Activated T-cell treated with anti-CD3 and anti-CD28 coated beads, Interleukin-2, amount 50 U/mL, for 24 hours (primary cell): ENCODE results near the gene IDI2.
"Not testable (repeated sequence)": the region's sequence is repeated elsewhere in the genome, so short reads cannot be mapped to it uniquely, and the experiment has no call there.

Experiments used
- DNase-seq: peaks from one replicate; pipeline ENCODE4 v3.0.0-alpha.2; 2020
- H3K27ac Mint-ChIP-seq: 2 replicates; pipeline ENCODE4 v1.8.0; 2020; ENCODE audit warnings: mild to moderate bottlenecking, mixed read lengths
- H3K27me3 Mint-ChIP-seq: 2 replicates; pipeline ENCODE4 v1.8.0; 2020; ENCODE audit warnings: mixed read lengths
- H3K36me3 Mint-ChIP-seq: 2 replicates; pipeline ENCODE4 v1.8.0; 2020; ENCODE audit warnings: low read depth, mixed read lengths
- H3K4me1 Mint-ChIP-seq: 2 replicates; pipeline ENCODE4 v1.8.0; 2020; ENCODE audit warnings: low read depth, mixed read lengths
- H3K4me3 Mint-ChIP-seq: 2 replicates; pipeline ENCODE4 v1.8.0; 2020; ENCODE audit warnings: mild to moderate bottlenecking, moderate library complexity, mixed read lengths
- H3K9me3 Mint-ChIP-seq: 2 replicates; pipeline ENCODE4 v1.8.0; 2020; ENCODE audit warnings: mixed read lengths

The IDI2 gene

GRCh38 chr10:1036341-1036791 lies 10.7 kb upstream of the IDI2 start:
- H3K27ac Mint-ChIP-seq, result peak overlapping the region; percentile 88
- peaks cover 62% of the 10 kb centered on the region for H3K36me3 Mint-ChIP-seq
- no peaks in the 10 kb centered on the region for H3K9me3 Mint-ChIP-seq
- no peaks in the 10 kb centered on the region for H3K27me3 Mint-ChIP-seq
- no peak for DNase-seq
- H3K4me1 Mint-ChIP-seq, result peaks cover 17% of the 10 kb centered on the region
- H3K4me3 Mint-ChIP-seq, result no peak overlapping the region

- no peak for DNase-seq
- Mint-ChIP-seq H3K27ac (no peak overlapping the region), H3K27me3 (no peaks in the 10 kb centered on the region), H3K9me3 (no peaks in the 10 kb centered on the region), H3K36me3 (peaks cover 50% of the 10 kb centered on the region), H3K4me3 (no peak overlapping the region), H3K4me1 (peaks cover 17% of the 10 kb centered on the region)
Observed at GRCh38 chr10:1035201-1035600, 9.5 kb upstream of the IDI2 start.

GRCh38 chr10:1034758-1035157 lies 9.1 kb upstream of the IDI2 start:
- no peak overlapping the region for H3K27ac Mint-ChIP-seq
- H3K27me3 Mint-ChIP-seq, result no peaks in the 10 kb centered on the region
- H3K4me1 Mint-ChIP-seq, result peaks cover 17% of the 10 kb centered on the region
- DNase-seq, result no peak
- H3K36me3 Mint-ChIP-seq, result peaks cover 47% of the 10 kb centered on the region
- H3K9me3 Mint-ChIP-seq, result no peaks in the 10 kb centered on the region
- no peak overlapping the region for H3K4me3 Mint-ChIP-seq

- Mint-ChIP-seq H3K9me3 (no peaks in the 10 kb centered on the region), H3K4me1 (peaks cover 17% of the 10 kb centered on the region), H3K27me3 (no peaks in the 10 kb centered on the region), H3K36me3 (peaks cover 43% of the 10 kb centered on the region), H3K4me3 (no peak overlapping the region), H3K27ac (no peak overlapping the region)
- no peak for DNase-seq
Observed at GRCh38 chr10:1033601-1034000, 7.9 kb upstream of the IDI2 start.

- DNase-seq, result no peak
- H3K4me3 Mint-ChIP-seq, result no peak overlapping the region
- H3K36me3 Mint-ChIP-seq, result peaks cover 35% of the 10 kb centered on the region
- H3K27ac Mint-ChIP-seq, result no peak overlapping the region
- H3K27me3 Mint-ChIP-seq, result no peaks in the 10 kb centered on the region
- H3K4me1 Mint-ChIP-seq, result no peaks in the 10 kb centered on the region
- no peaks in the 10 kb centered on the region for H3K9me3 Mint-ChIP-seq
Observed at GRCh38 chr10:1029838-1030237, 4.2 kb upstream of the IDI2 start.

GRCh38 chr10:1026578-1026977 lies 919 bp upstream of the IDI2 start:
- Mint-ChIP-seq H3K27me3 (no peaks in the 10 kb centered on the region), H3K36me3 (peaks cover 45% of the 10 kb centered on the region), H3K27ac (no peak overlapping the region), H3K9me3 (no peaks in the 10 kb centered on the region), H3K4me3 (no peak overlapping the region), H3K4me1 (no peaks in the 10 kb centered on the region)
- no peak for DNase-seq

- Mint-ChIP-seq H3K27me3 (no peaks in the 10 kb centered on the region), H3K36me3 (peaks cover 70% of the 10 kb centered on the region)
Observed at GRCh38 chr10:1024103-1024502, 1.6 kb downstream of the IDI2 start.

GRCh38 chr10:1022413-1022812 lies 3.2 kb downstream of the IDI2 start:
- peaks cover 82% of the 10 kb centered on the region for H3K36me3 Mint-ChIP-seq
- H3K4me1 Mint-ChIP-seq, result no peaks in the 10 kb centered on the region
- no peaks in the 10 kb centered on the region for H3K9me3 Mint-ChIP-seq
- no peak overlapping the region for H3K4me3 Mint-ChIP-seq
- no peak overlapping the region for H3K27ac Mint-ChIP-seq
- H3K27me3 Mint-ChIP-seq, result no peaks in the 10 kb centered on the region
- DNase-seq, result no peak

More at GRCh38 chr10:1024103-1024502, 1.6 kb downstream of the IDI2 start:
- no peaks in the 10 kb centered on the region for H3K4me1 Mint-ChIP-seq
- no peak overlapping the region for H3K4me3 Mint-ChIP-seq
- H3K9me3 Mint-ChIP-seq, result no peaks in the 10 kb centered on the region
- no peak for DNase-seq
- no peak overlapping the region for H3K27ac Mint-ChIP-seq

GRCh38 chr10:1020958-1021357 lies 4.7 kb downstream of the IDI2 start:
- H3K4me3 Mint-ChIP-seq, result no peak overlapping the region
- no peak for DNase-seq
- no peaks in the 10 kb centered on the region for H3K4me1 Mint-ChIP-seq
- no peaks in the 10 kb centered on the region for H3K27me3 Mint-ChIP-seq
- H3K27ac Mint-ChIP-seq, result no peak overlapping the region
- H3K9me3 Mint-ChIP-seq, result no peaks in the 10 kb centered on the region
- H3K36me3 Mint-ChIP-seq, result peaks cover 89% of the 10 kb centered on the region

- Mint-ChIP-seq H3K27ac (peak overlapping the region; percentile 9), H3K4me1 (no peaks in the 10 kb centered on the region), H3K27me3 (no peaks in the 10 kb centered on the region), H3K4me3 (no peak overlapping the region), H3K9me3 (no peaks in the 10 kb centered on the region), H3K36me3 (peaks cover 89% of the 10 kb centered on the region)
- DNase-seq, result no peak
Observed at GRCh38 chr10:1020460-1020859, 5.2 kb downstream of the IDI2 start.

GRCh38 chr10:1019362-1019761 lies 6.3 kb downstream of the IDI2 start:
- Mint-ChIP-seq H3K27me3 (no peaks in the 10 kb centered on the region), H3K27ac (peak overlapping the region; percentile 35), H3K36me3 (peaks cover 88% of the 10 kb centered on the region), H3K9me3 (no peaks in the 10 kb centered on the region), H3K4me1 (no peaks in the 10 kb centered on the region), H3K4me3 (no peak overlapping the region)
- no peak for DNase-seq

GRCh38 chr10:1015688-1016087 lies 10.0 kb downstream of the IDI2 start:
- peaks cover 92% of the 10 kb centered on the region for H3K36me3 Mint-ChIP-seq
- H3K4me3 Mint-ChIP-seq, result no peak overlapping the region

GRCh38 chr10:1011696-1012095 lies 14.0 kb downstream of the IDI2 start:
- H3K27ac Mint-ChIP-seq, result no peak overlapping the region
- no peak for DNase-seq
- H3K4me1 Mint-ChIP-seq, result no peaks in the 10 kb centered on the region
- H3K4me3 Mint-ChIP-seq, result no peak overlapping the region
- no peaks in the 10 kb centered on the region for H3K9me3 Mint-ChIP-seq
- no peaks in the 10 kb centered on the region for H3K27me3 Mint-ChIP-seq
- peaks cover 91% of the 10 kb centered on the region for H3K36me3 Mint-ChIP-seq

More at GRCh38 chr10:1015688-1016087, 10.0 kb downstream of the IDI2 start:
- DNase-seq, result no peak
- no peaks in the 10 kb centered on the region for H3K27me3 Mint-ChIP-seq
- peak overlapping the region; percentile 37 for H3K27ac Mint-ChIP-seq
- H3K9me3 Mint-ChIP-seq, result no peaks in the 10 kb centered on the region
- H3K4me1 Mint-ChIP-seq, result no peaks in the 10 kb centered on the region

GRCh38 chr10:1010703-1011102 lies 15.0 kb downstream of the IDI2 start:
- Mint-ChIP-seq H3K27ac (peak overlapping the region; percentile 16), H3K4me3 (no peak overlapping the region), H3K9me3 (no peaks in the 10 kb centered on the region), H3K36me3 (peaks cover 91% of the 10 kb centered on the region), H3K4me1 (no peaks in the 10 kb centered on the region), H3K27me3 (no peaks in the 10 kb centered on the region)
- no peak for DNase-seq

GRCh38 chr10:1009947-1010346 lies 15.7 kb downstream of the IDI2 start:
- not testable (repeated sequence) for H3K27ac Mint-ChIP-seq, H3K4me1 Mint-ChIP-seq, H3K27me3 Mint-ChIP-seq, DNase-seq, H3K4me3 Mint-ChIP-seq, H3K9me3 Mint-ChIP-seq
- peaks cover 95% of the 10 kb centered on the region for H3K36me3 Mint-ChIP-seq

- peaks cover 95% of the 10 kb centered on the region for H3K36me3 Mint-ChIP-seq
- no peak overlapping the region for H3K4me3 Mint-ChIP-seq
- peak overlapping the region; percentile 9 for H3K27ac Mint-ChIP-seq
- H3K27me3 Mint-ChIP-seq, result no peaks in the 10 kb centered on the region
- H3K9me3 Mint-ChIP-seq, result no peaks in the 10 kb centered on the region
- H3K4me1 Mint-ChIP-seq, result no peaks in the 10 kb centered on the region
- DNase-seq, result no peak
Observed at GRCh38 chr10:1009071-1009494, 16.6 kb downstream of the IDI2 start.
